Breast epithelium (tissue), 3 donors: ENCODE measurements around the gene LAIR1.

Experiments
- CTCF ChIP-seq, 3 donors: fragments of 450-650 bp; IDR thresholded peaks; one replicate each; pipeline ENCODE4 v1.5.1; 2016 to 2017; ENCODE audit warnings: antibody characterized with exemption in 3 of 3, mild to moderate bottlenecking in 3 of 3, moderate library complexity in 3 of 3
- POLR2AphosphoS5 ChIP-seq, 3 donors: sonication (generic); formaldehyde crosslinking; IDR thresholded peaks; one replicate each; pipeline ENCODE4 v1.6.1; 2017; ENCODE audit warnings: antibody characterized with exemption in 3 of 3

DNA sequence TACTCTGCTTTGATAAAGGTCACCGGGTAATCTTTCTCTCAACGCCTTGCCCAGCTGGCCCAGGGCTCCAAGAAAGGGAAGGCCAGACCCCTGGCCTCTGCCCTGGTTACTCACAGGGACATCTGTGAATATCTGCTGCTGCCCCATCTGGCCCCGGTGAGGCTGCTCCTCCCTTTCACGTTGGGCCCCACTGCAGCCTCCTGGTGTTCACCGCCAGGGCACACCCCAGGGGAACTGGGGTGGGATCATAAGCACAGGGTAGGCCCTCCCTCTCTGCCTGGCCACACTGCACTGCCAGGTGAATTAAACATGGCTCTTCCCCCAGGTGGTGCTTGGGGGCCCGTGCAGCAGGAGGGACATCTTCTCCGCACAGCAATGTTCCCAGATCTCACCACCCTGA lies 12.7 kb downstream of the LAIR1 start:
- TF ChIP-seq CTCF (IDR thresholded peaks at IDR 0.05) (no peak), POLR2AphosphoS5 (IDR thresholded peaks at IDR 0.05) (no peak)
